NCI-H524 (cell line): ENCODE results near the gene SF3B2.
A peak's percentile ranks its signal among the peaks of the same experiment; 100 is the strongest.
"Not testable (repeated sequence)": the region's sequence is repeated elsewhere in the genome, so short reads cannot be mapped to it uniquely, and the experiment has no call there.

ENCODE experiments used
- DNase-seq, 2 experiments: peaks; one replicate each; lab custom pipeline; 2025; lab: John Stamatoyannopoulos, UW

Gene SF3B2, protein sequence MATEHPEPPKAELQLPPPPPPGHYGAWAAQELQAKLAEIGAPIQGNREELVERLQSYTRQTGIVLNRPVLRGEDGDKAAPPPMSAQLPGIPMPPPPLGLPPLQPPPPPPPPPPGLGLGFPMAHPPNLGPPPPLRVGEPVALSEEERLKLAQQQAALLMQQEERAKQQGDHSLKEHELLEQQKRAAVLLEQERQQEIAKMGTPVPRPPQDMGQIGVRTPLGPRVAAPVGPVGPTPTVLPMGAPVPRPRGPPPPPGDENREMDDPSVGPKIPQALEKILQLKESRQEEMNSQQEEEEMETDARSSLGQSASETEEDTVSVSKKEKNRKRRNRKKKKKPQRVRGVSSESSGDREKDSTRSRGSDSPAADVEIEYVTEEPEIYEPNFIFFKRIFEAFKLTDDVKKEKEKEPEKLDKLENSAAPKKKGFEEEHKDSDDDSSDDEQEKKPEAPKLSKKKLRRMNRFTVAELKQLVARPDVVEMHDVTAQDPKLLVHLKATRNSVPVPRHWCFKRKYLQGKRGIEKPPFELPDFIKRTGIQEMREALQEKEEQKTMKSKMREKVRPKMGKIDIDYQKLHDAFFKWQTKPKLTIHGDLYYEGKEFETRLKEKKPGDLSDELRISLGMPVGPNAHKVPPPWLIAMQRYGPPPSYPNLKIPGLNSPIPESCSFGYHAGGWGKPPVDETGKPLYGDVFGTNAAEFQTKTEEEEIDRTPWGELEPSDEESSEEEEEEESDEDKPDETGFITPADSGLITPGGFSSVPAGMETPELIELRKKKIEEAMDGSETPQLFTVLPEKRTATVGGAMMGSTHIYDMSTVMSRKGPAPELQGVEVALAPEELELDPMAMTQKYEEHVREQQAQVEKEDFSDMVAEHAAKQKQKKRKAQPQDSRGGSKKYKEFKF

DNA sequence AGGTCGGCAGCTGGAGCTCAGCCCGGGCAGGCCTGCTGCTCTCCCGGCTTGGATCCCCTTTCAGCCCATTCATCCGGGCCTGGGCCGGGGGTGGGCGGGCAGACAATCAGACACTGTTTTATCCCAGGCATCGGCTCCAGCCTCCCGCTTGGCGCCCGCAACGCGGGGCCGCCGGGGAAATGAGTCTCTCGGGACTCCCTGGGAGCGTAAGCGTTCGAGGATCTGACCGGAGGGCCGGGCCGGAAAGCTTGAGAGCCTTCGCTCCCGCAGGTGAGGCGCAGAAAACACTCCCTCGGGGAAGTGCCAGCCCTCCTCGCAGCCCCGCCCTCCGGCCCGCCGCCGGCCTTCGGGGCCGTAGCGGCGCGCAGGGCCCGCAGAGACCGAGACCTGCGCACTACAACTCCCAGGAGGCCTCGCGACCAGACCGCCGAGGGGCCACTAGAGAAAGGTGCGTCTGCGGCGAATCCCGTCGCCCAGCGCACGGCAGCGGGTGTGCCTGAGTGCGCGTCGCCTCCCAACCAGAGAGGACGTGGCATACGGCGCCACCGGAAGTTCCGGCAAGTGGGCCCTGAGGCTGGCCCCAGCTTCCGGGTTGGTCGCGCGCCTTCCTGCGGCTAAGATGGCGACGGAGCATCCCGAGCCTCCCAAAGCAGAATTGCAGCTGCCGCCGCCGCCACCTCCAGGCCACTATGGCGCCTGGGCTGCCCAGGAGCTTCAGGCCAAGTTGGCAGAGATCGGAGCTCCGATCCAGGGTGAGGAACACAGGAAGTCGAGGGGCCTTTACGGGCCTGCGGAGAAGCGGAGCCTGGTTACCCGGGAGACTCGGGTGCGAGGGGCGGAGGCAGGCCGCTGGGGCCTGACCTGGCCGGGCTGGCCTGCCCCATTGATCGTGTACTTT is at the start of gene SF3B2:
TSS of gene SF3B2 (plus strand) at position 599 of the 898 bp plus-strand sequence. CDS start at position 620, 21 bp downstream.
- peak; percentile 95 to 97 for DNase-seq

DNA sequence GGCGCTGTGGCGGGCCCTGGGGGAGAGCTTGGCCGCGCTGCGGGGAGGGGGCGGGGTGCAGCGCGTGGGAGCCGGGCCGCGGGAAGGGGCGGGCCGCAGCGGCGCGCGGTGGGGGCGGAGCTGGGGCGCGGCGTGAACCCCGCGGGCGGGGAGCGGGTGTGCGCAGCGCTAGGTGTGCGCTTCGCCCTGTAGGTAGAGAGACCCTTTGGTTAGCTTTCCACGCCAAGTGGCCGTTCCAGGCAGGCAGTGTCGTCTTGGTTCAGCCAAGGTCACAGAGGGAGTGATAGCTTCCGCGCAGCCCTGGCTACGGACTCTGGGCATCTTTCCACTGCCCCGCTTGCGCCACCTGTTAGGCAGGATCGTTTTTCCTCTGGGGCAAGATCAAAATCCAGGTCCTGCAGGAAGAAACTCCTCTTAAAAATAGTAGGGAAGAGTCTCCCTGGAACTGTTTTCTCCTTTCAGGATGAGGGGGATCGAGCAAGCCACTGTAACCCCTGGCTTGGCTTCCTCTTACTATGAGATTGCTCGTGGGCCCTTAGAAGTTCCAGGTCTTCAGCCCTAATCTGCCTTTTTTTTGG is 49.4 kb upstream of the SF3B2 start:
- peak in 1 of 2 experiments; percentile 60 for DNase-seq

DNA sequence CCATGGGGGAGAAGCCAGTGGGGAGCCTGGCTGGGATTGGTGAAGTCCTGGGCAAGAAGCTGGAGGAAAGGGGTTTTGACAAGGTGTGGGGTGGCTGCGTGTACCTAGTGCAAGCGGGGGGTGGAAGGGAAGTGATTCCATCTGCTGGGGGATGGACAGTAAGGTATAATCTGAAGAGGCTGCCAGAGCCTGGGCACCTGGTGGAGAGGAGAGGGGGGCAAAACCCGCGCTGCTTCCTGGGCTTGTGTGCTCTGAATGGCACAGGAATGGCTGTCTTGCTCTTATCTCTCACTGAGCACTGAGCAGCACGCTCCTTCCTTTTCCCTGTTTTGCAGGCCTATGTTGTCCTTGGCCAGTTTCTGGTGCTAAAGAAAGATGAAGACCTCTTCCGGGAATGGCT is 48.9 kb upstream of the SF3B2 start:
- no peak for DNase-seq

DNA sequence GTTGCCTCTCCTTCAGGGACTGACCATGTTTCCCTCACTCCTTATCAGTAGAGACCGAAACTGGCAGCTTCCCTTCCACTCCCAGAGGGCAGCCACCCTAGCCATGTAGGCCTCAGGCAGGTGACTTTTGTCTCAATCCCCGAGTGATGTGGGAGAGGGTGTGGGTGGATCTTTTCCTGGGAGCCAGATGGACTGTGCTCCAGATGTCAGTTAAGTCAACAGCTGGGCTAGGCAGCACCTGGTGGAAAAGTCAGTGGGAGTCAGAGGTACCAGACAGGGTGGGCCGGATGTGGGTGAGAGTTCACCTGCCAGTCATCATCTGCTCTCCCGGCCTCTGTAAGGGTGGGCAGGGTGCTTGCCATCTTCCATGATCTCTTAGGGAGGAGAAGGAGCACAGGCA is 48.0 kb upstream of the SF3B2 start:
- DNase-seq = no peak

DNA sequence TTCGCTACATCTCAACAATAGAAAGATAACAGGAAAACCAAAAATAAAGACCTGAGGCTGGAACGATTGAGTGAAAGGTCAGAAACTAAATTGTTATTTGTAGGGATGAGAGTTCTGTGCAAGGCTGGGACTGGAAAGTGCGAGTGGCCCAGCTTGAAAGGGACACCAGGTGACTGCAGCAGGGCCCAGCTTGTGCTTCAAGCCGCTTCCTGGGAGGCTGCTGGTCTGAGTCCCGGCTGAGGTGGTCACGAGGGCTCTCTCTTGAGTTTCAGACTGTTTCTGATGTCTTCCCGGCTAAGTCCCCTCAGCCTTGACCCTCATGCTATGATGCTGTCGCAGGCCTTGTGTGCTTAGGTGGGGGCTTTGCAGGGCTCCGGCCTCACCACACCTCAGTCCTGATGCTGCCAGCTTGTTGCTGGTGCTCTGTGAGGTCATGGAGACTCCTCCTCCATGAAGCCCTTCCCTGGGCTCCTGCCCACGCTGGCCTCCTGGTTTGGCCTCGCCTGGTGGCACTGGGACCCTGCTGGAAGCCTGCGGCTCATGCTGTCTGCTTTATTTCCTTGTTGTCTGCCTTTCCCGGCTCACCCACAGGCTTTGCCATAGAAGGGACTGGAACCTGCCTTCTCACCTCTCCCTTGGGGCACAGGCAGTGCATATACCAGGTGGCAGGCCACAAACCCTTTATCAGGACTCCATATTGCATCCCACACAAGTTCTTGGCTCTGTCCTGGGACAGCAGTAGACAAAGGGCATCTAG is 45.9 kb upstream of the SF3B2 start:
- DNase-seq = no peak

DNA sequence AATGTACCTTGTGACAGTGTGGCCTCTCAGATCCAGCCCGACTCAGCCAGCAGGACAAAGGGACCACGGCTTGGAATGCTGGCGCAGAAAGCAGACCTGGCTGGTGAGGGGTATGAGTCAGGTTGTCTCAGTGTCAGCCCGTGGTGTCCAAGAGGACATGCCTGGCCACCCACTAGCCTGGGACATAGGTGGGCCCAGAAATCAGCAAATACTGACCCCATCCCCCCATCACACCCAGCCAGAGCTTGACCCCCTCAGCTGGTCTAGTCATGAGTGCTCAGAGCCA is 45.3 kb upstream of the SF3B2 start:
- no peak for DNase-seq

DNA sequence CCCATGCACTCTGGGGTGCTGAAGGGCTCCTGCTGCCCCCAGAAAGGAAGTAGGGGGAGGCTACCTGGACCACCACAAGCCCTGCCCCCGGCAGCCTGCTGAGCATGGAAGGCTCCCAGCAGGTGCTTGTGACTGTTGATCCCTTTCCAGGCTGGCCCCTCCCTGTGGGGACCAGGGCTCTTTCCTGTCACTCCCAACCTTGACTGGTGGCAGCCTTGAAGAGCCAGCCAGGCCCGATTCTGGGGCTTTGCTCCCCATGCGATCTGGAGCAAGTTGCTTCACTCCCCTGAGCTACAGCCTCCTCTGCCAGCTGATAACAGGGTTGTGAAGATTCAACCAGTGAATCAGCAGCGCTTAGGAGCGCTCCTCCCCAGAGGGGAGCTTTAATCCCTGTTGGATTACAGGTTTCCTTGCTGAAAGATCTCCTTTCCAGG is 44.9 kb upstream of the SF3B2 start:
- no peak for DNase-seq

DNA sequence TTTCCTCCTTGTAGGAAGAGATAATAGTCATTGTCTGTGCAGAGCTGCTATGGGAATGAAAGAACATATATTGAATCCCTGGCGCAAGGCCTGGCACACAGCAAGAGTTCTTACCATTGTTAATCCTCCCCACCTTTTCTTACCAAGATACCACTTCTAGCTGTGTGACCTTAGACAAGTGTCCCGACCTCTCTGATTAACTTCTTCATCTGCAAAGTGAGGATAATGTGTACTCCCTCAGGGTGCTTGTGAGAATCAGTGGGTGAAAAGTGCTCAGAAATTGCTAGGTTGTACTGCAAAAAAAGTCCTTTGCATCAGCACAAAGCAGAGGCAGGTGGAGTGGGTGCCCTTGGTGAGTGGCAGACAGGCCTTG is 44.1 kb upstream of the SF3B2 start:
- DNase-seq = no peak

DNA sequence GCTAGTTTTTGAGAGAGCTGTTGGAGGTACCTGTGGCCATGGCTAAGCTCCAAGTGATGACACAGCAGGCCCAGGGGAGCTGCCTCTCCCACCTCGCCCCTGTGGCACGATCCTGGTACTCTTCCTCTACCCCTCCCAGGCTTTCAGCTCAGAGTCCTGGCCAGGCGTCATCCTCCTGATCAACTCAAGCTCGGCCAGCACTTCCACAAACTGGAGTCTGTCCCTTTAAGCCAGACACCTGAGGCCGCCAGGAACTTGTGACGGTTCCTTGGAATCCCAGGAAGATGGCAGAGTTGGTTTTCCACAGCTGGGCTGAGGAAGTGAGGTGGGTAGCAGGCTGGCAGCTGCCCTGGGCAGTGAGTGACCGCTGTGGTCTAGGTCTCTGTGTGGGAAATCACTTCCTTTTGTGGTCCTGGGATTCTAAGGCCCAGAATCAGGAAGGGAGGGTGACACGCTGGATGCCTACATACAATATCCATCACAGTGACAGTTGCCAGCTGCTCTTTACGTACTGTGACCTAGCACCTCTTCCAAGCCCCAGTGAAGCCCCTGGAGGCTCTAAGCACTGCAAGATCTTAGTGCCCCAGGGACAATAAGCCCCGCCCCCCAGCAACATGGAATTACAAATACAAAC is 43.6 kb upstream of the SF3B2 start:
- no peak for DNase-seq

DNA sequence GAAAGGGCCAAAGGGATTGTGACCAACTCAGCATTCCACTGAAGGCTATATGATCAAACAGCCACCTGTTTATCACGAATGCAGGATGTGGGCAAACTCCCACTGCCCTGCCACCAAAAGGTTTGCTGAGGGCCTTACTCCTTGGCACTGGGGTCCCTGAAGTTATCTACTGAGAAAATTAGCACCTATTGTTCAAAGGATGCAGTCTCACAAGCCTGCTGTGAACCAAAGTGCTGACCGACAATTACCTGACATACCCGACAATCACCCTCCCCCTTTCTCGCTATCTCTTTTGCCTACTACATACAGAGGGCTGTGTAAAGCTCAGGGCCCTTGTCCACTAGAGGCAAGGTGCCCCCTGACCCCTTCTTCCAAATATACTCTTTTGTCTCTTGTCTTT is 42.1 kb upstream of the SF3B2 start:
- DNase-seq = not testable (repeated sequence)

DNA sequence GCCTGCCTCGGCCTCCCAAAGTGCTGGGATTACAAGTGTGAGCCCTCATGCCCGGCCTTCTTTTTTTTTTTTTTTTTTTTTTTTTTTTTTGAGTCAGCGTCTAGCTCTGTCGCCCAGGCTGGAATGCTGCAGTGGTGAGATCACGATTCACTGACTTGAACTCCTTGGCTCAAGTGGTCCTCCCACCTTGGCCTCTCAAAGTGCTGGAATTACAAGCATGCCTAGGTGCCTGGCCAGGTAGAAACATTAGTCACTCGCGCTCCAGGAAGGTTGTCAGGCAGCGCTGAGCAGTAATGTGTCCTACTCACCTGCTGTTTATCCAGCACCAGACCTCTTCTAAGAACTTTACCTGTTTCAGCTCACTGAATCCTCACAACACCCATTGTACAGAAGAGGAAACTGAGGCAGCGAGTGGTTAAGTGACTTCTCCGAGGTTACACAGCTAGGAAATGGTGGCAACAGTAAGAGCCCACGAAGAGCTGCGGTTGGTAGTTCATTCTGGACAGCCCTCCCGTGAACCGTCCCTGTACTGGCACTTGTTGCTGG is 40.9 kb upstream of the SF3B2 start:
- DNase-seq = no peak

DNA sequence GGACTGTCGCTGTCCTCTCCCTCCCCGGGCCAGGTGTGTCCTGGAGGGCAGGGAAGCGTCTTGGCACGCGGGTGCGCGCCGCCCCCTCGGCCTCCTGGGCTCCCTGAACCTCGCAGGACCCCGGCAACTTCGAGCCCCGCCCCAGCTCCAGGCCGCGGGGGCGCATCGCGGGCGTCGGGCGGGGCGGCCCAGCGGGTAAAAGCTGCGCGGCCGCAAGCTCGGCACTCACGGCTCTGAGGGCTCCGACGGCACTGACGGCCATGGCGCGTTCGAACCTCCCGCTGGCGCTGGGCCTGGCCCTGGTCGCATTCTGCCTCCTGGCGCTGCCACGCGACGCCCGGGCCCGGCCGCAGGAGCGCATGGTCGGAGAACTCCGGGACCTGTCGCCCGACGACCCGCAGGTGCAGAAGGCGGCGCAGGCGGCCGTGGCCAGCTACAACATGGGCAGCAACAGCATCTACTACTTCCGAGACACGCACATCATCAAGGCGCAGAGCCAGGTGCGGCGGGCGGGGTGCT is 40.3 kb upstream of the SF3B2 start, which contains the start of gene CST6:
TSS of gene CST6 (plus strand) at position 224 of the 519 bp plus-strand sequence. CDS start at position 261, 37 bp downstream.
- DNase-seq = no peak

DNA sequence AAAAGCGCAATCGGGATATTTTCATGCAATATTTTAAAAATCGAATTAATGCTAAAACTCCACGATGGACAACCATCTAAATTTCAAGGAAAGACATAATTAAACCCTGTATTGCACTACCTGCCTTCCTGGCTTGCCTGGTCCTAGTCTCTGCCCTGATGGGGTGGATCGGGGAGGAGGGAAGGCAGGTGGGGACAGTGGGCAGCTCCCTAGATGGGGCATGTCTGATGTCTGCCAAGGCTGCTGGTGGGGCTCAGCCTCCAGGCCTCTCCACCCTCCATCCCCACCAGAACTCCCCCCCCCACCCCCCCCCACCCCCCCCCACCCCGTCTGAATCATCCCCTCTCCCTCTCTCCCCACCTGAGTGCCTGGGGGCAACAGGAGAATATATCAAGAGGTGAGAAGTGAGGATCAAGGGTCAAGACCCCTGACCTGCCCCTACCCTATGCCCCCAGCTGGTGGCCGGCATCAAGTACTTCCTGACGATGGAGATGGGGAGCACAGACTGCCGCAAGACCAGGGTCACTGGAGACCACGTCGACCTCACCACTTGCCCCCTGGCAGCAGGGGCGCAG is 39.7 kb upstream of the SF3B2 start:
- no peak for DNase-seq

DNA sequence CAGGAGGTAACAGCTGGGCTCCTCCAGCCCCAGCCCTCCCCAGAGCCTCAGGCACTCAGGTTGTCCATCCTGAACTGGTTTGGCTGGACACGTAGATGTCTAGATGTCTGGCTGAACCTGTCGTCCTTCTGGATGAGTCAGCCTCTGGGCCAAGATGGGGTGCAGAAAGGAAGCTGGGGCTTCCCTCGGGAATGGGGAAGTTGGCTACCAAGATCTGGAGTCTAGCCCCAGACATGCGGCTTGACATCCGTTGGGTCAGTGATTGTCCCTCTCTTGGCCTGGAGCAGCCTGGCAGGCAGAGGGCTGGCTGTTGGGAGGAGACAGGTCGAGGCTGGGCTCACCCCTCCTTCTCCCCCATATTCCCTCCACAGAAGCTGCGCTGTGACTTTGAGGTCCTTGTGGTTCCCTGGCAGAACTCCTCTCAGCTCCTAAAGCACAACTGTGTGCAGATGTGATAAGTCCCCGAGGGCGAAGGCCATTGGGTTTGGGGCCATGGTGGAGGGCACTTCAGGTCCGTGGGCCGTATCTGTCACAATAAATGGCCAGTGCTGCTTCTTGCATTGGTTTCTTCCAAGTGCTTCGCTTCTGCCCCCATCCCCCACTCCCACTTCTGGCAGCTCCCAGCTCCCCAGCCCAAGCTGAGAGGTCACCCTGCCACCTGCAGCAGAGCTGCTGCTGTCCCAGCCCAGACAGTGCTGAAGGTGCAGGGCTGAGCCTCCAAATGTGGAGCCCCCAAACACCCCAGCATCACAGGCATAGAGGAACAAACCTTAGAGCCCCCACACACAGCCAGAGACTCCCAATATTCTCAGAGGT is 39.0 kb upstream of the SF3B2 start:
- no peak for DNase-seq

DNA sequence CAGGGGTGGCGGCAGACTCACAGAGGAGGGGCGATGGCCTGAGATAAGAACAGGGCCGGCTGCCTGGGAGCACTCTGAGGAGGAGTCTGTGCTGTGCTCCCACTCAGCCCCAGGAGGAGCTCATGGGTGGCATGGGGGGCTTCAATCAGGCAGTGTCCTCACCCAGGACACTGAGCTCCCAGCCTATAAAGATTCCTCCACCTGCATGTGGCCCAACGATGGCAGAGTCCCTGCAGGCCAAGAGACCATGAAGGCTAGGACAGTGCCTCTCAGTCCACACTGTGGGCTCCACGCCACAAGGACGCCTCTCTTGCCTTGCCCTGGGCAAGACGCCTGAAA is 38.4 kb upstream of the SF3B2 start:
- no peak for DNase-seq

DNA sequence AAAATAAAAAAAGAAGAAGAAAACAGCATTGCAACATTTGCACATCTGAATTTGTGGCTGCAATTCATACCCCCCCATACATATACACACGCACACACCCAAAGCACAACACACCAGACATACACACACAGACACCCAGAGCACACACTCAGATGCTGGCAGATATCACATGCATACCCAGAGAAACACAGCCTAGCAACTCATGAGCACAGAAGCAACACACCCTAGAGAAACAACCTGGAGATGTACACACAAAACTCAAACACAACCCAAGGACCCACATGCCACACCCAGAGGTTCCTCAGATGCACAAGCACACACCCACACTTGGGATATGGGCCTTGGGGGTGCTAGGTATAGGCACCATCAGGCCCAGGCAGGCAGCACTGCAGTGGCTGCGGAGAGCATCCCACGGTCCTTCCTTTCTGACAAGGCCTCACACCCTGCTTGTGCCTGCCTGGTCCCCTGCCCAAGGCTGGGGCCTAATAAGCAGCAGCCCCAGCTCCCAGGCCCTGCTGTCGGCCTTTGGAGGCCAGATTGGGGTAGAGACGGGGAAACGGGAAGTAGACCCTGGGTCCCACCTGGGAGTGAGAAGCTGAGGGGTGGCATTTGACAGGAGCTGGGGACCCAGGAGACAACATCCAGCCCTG is 37.2 kb upstream of the SF3B2 start:
- DNase-seq = no peak

DNA sequence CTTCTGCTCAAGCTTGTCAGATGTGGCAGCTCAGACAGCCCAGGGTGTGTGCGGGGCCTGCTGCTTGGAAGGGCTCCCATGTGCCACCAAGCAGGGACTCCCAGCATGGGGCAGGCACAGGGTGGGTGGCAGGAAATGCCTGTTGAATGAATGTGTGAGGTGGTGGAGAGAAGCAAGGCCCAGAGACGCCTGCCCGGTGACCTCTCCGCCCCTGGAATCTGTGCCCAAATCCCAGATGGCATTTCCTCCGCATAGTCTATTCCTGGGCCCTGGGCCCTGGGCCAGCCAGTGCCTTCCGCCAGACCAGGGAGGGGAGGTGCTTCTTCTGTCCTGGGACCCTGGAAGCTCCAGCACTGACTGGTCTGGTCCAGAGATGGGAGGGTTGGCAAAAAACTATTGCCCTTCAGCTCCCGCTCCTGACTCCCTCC is 36.7 kb upstream of the SF3B2 start:
- DNase-seq = no peak
